CD1c-positive myeloid dendritic cell (primary cell): Measurements from ENCODE around the gene MAGEH1.
"Not testable (repeated sequence)": the region's sequence is repeated elsewhere in the genome, so short reads cannot be mapped to it uniquely, and the experiment has no call there.

Experiments
- DNase-seq: peaks from one replicate; pipeline ENCODE4 v3.0.0-alpha.2; 2016; ENCODE audit errors: extremely low spot score

The MAGEH1 gene, protein sequence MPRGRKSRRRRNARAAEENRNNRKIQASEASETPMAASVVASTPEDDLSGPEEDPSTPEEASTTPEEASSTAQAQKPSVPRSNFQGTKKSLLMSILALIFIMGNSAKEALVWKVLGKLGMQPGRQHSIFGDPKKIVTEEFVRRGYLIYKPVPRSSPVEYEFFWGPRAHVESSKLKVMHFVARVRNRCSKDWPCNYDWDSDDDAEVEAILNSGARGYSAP

DNA sequence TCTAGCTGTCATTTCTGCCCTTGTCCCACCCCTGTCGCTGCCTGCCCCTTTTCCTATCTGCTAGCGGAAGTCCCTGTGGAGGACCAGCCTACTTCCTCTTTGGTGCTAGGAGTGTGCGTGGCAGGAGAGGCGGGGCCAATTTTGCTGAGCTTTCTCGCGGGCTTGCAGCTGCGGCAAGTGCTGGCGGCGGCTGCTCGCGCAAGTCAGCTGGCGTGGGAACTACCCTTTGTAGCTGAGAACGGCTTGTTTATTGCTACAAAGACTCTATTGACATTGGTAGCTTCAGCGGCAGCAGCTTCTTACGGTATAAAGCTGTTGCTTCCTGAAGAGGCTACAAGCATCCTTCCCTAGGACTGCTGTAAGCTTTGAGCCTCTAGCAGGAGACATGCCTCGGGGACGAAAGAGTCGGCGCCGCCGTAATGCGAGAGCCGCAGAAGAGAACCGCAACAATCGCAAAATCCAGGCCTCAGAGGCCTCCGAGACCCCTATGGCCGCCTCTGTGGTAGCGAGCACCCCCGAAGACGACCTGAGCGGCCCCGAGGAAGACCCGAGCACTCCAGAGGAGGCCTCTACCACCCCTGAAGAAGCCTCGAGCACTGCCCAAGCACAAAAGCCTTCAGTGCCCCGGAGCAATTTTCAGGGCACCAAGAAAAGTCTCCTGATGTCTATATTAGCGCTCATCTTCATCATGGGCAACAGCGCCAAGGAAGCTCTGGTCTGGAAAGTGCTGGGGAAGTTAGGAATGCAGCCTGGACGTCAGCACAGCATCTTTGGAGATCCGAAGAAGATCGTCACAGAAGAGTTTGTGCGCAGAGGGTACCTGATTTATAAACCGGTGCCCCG lies at the start of gene MAGEH1:
MAGEH1 (plus strand) TSS at position 138 of the 843 bp plus-strand sequence; CDS start at position 386, 248 bp downstream.
- DNase-seq, result peak; percentile 72

- not testable (repeated sequence) for DNase-seq
These were observed 24.8 kb upstream of the MAGEH1 start for GRCh38 chrX:55427079-55427478.

DNA sequence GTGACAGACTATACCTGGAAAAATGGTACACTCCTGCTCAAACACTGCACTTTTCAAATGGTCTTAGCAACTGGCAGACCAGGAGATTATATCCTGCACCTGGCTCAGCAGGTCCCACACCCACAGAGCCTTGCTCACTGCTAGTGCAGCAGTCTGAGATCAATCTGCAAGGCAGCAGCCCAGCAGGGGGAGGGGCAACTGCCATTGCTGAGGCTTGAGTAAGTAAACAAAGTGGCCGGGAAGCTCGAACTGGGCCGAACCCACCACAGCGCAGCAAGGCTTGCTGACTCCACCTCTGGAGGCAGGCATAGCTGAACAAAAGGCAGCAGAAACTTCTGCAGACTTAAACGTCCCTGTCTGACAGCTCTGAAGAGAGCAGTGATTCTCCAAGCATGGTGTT lies 8.5 kb upstream of the MAGEH1 start:
- not testable (repeated sequence) for DNase-seq

DNA sequence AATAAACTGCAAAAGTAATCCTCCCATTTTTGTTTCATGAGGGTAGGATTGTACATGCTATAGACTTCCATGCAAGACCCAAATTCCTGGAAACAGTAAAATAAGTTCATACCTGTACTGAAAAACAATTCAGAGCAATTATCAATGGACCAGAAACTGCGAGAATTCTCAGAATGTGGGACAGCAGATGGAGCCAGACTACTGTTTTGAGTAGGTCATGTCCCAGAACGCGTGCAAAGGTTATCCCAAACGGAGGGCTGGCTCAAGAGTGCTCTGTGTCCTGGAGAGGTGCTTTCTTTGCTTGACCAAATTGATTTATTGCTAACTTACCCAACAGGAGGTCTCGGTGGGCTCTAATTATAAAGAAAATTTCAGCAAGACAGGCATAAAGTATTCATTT lies 1.7 kb upstream of the MAGEH1 start:
- no peak for DNase-seq

DNA sequence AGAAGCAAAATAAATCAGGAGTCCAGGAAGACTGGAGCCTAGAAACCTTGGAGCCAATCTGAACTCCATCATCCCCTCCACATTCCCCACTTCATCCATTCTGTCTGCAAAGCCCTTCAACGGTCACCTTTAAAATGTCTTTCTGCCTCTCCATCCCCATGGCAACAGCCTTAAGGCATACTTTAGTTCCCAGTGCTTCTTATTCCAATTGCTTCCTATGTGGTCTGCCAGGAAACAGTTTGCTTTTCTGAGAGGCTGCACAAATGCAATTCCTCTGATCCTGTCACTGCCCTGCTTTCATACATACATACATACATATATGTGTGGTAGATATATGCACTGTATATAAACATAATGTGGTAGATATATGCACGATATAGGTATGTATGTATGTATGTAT lies 786 bp upstream of the MAGEH1 start:
- no peak for DNase-seq

DNA sequence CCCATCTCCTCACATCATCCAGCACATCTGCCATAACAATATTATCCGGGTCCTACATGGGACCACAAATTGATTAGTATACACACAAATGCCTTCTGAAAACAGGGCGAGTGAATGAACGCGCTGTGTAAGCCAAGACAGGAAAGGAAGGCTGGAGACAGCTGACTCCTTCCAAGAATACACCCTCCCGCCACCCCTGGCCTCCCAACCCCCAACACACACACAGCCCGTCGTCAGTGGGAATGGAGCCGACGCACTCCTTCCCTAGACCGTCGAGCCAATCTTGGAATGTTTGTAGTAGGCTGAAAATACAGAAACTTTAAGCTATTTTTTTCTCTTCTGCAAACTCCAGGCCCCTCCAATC lies 319 bp upstream of the MAGEH1 start:
- no peak for DNase-seq

DNA sequence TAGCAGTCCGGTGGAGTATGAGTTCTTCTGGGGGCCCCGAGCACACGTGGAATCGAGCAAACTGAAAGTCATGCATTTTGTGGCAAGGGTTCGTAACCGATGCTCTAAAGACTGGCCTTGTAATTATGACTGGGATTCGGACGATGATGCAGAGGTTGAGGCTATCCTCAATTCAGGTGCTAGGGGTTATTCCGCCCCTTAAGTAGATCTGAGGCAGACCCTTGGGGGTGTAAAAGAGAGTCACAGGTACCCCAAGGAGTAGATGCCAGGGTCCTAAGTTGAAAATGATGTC lies 852 bp downstream of the MAGEH1 start:
- no peak for DNase-seq

DNA sequence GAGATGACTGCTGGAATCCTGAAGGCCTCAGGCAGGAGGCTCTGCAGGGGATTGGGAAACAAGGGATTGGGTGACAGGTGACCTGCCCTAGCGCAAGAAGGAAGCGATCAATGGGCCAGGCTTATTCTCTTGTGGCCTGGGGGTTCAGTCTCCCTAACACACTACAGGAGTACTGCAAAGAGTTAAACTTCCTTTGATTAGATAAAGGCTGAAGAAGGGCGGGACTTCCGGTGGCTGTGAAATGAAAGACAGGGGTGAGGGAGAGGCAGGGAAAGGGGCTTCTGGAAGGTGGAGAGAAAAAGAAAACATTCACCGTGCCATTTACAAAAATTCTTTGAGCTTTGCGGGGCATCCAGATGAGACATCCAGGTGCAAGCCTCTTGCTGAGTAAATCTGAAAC lies 3.8 kb downstream of the MAGEH1 start:
- not testable (repeated sequence) for DNase-seq

- not testable (repeated sequence) for DNase-seq
These were observed 7.5 kb downstream of the MAGEH1 start for GRCh38 chrX:55459426-55459825.

GRCh38 chrX:55459926-55460325 lies 8.0 kb downstream of the MAGEH1 start:
- DNase-seq, result not testable (repeated sequence)

GRCh38 chrX:55464050-55464449 lies 12.1 kb downstream of the MAGEH1 start:
- DNase-seq, result not testable (repeated sequence)

- not testable (repeated sequence) for DNase-seq
These were observed 13.2 kb downstream of the MAGEH1 start for GRCh38 chrX:55465108-55465507.

DNA sequence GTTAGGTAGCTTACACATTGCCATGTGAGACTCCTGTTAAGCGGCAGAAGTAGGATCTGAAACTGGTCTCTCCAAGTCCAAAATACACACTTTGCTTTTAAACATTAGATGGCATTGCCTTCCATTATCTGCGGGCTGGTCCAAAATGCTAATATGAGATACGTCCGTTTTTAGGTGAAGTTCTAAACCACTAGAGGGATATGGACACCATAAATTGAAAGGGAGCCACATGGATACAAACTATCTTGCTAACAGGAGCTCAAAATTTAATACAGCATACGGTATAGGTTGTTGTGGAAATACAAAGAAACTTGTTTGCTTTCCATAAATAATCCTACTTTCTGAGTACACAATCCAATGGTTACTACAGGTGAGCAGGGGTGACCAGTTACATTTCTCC lies 13.9 kb downstream of the MAGEH1 start:
- DNase-seq, result not testable (repeated sequence)

DNA sequence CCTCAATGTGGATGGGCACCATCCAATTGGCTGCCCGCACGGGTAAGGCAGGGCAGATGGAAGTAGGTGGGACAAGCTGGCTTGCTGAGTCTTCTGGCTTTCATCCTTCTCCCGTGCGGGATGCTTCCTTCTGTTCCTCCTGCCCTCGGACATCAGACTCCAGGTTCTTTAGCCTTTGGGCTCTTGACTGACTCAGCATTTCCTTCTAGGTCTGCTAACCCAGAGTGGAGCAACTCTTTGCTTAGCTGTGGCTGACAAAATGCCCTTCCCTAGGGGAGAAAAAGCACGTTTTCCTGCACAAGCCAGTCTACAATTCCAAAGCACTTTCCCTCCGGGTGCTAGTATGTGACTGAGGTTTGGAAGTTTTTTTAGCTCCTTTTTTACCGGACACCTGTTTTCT lies 28.0 kb downstream of the MAGEH1 start:
- DNase-seq, result not testable (repeated sequence)

DNA sequence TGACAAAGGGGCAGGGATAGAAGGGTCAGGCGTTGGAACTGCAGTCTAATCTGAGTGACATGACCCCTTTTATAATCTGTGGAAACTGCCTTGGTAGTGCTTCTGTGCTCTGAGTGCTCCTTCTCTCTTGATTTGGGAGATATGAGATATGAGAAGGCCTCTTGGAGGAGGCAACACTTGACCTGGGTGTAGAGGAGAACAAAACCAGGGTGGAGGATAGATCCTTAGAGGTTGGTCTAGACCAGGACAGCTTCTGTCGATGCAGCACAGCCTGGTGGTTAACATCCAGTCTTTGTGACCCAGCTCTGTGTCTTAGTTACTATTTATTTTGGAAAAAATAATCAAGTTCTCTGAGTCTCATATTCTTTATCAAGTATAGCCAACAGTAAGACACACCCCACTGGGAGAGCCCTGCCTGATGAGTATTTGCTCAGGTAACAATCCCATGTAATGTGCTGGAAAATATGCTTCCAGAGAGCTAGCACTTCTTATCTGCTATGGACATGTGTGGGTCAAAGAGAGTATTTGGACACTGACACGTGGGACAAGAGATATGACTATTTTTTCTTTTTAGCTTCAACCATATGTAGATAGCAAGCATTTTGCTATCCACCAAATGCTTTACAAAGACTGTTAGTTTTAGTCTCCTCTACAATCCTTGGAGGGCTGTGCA lies 28.6 kb downstream of the MAGEH1 start:
- no peak for DNase-seq

DNA sequence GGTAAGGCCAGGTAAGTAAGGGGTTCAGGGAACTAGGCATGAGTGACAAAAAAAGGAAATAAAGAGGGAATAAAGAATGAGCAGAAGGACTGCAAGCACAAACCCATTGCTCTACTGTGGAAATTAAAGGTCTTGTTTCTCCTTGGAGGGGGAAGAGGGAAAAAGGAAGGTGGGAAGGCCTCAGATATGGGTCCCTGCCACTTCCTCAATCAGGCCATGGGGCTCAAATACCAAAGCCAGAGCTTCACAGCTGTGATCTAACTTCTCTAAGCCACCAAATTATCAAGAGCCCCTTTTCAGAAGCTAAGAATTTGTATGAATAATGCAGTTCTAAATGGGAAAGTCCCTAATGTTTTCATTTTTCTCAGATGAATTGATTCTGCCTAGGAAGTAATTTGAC lies 33.0 kb downstream of the MAGEH1 start:
- peak; percentile 1 for DNase-seq

- DNase-seq, result no peak
These were observed 34.8 kb downstream of the MAGEH1 start for GRCh38 chrX:55486736-55487135.

GRCh38 chrX:55487143-55487542 lies 35.2 kb downstream of the MAGEH1 start:
- DNase-seq, result no peak

DNA sequence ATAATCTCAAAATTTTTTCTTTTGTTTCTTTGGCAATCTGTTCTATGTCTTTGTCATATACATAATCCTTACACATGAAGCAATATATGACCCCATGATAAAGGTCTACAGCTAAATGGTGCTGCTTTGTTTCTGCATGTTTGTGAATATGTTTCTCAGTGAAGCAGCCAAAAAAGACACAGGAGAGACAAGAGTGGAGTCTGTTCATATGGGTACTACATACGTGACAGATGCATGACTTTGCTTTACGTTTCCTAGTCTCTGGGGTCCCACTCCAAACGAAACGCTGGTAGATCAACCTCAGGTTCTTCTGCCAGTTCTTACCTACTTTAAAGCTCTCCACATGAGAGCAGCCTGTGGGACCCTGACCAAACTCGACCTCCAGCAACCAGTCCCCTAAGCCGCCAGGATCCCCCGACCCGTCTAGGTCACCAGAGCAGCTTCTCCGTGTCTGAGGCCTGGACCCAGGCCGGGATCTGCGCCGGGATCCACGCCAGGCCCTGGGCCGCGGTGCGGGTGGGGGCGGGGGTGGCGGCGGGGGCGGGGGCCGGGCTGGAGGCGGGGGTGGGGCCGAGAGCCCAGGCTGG lies 36.2 kb downstream of the MAGEH1 start:
- no peak for DNase-seq

DNA sequence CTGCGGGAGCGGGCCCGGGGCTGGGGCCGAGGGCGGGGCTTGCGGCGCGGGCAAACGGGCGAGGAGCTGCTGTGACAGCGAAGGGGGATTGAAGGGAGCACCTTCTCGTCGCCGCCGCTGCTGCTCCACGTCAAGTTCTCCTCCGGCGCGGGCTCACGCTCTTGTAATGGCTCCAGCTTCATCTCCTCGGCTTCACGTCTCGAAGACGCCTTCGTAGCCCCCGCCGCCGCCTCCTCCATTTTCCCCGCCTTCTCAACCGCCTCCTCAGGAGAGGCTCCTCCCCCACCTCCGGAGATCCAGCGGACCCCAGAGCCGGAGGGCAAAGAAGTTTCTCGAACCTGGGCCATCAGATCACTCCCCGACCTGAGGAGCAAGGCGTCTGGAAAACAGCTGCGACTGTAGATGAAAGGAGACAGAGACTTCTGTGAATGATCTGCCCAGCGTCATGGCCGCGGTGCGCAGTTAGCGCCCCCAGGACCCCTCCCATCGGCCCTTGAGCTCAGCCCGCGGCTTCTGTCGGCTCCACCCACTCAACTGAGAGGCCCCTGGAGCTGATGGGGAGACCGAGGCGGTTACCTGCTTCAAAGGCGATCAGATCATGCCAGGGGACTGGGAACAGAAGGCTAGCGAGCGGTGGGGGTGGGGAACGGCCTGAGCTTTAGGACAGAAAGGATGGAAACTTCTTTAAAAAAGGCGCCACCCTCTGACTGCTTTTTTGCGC lies 36.8 kb downstream of the MAGEH1 start:
- peak; percentile 54 for DNase-seq

GRCh38 chrX:55489314-55490009 lies 37.5 kb downstream of the MAGEH1 start, which contains the start of gene USP51:
Gene USP51 (minus strand): TSS chrX:55489848. CDS start chrX:55488939, 909 bp downstream.
- no peak for DNase-seq
